Measurements from ENCODE around the gene CLPTM1. TPM values are rescaled to one million over a fixed set of nuclear protein-coding genes. Genes with fewer than 3 reads are reported as not detected.
"Not testable (repeated sequence)": the region's sequence is repeated elsewhere in the genome, so short reads cannot be mapped to it uniquely, and the experiment has no call there.

The CLPTM1 gene
- total RNA-seq, 1 donor from 2014 or later = 73.3 TPM

DNA sequence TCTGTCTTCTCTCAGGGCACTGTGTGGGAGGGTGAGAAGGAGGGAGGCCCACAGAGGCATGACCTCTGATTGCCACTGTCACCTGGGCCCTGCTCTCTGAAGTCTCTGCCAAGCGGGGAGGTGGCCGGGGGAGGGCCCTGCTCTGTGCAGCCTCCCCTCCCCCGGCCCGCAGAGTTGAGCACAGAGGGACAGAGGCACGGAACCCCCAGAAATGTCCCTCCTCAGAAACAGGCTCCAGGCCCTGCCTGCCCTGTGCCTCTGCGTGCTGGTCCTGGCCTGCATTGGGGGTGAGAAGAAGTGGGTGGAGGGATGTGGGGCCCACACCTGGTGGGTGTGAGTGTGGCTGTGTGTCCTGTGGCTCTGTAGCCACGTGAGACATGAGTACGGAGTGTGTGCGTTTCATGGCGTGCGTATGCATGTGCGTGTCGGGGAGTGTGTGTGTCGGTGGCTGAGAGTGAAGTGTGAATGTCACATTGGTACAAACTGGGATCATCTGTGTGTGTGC is 13.1 kb upstream of the CLPTM1 start, which contains the start of gene APOC4:
TSS of gene APOC4 (plus strand) at position 171 of the 505 bp plus-strand sequence. CDS start at position 212, 41 bp downstream.
- intact Hi-C loops (cut with micrococcal nuclease) = no loop called here

DNA sequence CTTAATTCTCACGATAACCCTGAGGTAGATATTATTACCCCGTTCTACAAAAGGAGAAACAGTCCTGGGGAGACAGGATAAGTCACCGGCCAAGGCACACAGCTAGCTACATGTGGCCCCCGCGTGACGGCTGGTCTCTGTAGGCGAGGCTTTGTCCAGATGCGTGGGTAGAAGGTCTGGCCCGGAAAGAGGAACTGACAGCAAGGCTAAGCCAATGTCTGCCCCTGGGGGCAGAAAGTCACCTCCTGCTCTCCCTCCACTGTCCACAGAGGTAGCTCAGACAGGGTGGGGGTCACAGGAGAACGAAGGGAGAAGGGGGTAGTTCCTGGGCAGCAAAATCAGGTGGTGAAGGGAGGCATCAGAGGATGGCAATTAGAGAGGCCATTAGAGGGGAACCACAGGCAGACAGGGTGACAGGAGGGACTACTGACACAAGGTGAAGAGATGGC is 11.4 kb upstream of the CLPTM1 start:
- intact Hi-C loops (cut with micrococcal nuclease) = no loop called here

DNA sequence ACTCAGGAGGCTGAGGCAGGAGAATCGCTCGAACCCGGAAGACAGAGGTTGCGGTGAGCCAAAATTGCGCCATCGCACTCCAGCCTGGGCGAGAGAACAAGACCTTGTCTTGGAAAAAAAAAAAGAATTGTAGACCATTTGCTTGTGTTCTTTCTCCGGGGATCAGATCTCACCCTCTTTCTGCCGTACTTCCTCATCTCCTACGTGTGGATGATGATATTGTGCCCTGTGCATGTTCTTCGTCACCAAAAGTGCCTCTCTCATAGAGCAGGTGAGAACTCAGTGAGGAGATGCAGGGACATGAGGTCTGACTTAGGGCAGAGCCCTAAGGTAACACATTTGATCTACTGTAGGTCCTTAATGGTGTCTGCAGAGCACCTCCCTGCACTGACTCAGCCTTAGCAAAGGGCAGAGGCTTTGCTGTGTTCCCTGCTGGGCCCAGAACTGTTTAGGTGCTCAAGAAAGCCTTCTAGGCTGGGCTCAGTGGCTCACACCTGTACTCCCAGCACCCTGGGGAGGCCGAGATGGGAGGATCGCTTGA is 8.1 kb upstream of the CLPTM1 start:
- intact Hi-C loops (cut with micrococcal nuclease) = no loop called here

DNA sequence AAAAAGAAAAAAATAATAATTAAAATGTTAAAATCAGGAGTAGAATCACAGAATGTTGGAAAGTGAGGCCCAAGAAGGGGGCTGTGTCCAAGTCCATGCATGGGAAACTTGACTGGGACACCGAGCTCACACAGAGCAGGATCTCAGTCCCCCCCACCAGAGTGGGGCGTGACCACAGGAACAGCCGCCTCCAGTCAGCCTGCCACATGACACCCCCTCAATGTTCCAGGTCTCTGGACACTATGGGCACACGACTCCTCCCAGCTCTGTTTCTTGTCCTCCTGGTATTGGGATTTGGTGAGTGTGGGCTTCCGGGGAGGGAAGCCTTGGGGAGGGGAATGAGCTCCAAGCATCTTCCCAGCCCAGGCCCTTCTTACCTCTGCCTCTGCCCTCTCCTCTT is 6.9 kb upstream of the CLPTM1 start:
- intact Hi-C loops (cut with micrococcal nuclease) = no loop called here

DNA sequence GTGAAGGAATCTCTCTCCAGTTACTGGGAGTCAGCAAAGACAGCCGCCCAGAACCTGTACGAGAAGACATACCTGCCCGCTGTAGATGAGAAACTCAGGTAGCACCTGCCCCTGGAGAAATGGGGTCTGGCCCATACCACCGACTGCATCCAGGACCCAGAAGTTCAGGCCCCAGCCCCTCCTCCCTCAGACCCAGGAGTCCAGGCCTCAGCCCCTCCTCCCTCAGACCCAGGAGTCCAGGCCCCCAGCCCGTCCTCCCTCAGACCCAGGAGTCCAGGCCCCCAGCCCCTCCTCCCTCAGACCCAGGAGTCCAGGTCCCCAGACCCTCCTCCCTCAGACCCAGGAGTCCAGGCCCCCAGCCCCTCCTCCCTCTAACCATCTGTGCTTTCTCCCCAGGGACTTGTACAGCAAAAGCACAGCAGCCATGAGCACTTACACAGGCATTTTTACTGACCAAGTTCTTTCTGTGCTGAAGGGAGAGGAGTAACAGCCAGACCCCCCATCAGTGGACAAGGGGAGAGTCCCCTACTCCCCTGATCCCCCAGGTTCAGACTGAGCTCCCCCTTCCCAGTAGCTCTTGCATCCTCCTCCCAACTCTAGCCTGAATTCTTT is 6.3 kb upstream of the CLPTM1 start:
- intact Hi-C loops (cut with micrococcal nuclease) = no loop called here

DNA sequence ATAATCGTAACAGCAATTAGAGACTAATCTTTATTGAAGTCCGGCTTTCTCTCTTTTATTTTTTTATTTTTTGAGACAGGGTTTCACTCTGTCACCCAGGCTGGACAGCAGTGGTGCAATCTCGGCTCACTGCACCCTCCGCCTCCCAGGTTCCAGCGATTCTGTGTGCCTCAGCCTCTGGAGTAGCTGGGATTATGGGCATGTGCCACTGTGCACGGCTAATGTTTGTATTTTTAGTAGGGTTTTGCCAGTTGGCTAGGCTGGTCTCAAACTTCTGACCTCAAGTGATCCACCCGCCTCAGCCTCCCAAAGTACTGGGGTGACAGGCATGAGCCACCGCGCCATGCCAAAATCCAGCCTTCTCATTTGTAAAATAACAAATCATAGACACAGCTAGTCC is 5.6 kb upstream of the CLPTM1 start:
- intact Hi-C loops (cut with micrococcal nuclease) = no loop called here

DNA sequence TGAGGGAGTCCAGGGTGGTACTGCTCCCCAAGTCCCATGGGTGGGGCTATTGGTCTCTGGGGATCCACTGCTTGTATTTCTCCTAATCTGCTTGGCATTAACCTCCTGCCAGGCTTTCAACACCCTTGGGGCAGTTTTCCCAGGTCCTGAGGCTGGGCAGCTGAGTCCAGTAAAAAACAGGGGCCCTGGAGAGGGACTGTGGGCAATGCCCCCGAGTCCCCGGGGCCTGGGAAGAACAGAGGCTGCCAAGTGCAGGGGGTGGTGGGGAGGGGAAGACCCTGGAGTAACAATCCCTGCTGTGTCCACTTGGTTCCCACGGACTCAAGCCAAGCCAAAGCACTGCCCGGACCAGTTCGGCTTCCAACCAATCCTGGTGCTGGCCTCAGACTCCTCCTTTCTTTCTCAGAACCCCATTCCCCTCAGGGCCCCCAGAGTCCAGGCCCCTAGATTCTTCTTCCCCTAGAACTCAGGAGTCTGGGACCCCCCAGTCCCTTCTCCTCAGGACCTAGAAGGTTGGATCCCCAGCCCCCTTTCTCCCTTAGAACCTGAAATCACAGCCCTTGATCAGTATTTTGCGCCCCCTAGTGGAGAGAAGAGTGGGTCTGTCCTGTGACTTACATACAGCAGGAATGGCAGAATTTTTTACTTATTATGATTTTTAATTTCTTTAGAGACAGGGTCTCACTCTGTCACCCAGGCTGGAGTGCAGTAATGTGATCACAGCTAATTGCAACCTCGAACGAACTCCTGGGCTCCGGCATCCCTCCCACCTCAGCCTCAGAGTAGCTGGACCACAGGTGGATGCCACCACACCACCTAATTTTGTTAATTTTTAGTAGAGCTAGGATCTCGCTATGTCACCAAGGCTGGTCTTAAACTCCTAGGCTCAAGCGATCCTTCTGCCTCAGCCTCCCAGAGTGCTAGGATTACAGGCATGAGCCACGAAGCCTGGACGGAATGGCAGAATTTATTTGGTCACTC is 3.7 kb upstream of the CLPTM1 start:
- intact Hi-C loops (cut with micrococcal nuclease) = loop anchor here (1.0 kb wide), 1 partner anchor 48 kb away; no protein-coding TSS in a partner anchor

DNA sequence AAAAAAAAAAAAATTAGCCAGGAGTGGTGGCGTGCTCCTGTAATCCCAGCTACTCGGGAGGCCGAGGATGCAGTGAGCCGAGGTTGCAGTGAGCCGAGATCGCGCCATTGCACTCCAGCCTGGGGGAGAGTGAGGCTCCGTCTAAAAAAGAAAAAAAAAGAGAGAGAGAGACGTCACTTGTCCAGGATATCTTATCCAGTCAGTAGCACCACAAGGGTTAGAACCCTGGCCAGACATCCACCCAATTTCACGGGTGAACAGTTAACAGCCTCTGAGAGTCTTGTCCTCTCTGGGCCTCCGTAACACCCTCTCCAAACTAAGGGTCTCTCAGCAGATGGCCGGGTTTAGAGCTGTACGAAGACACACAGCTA is 917 bp upstream of the CLPTM1 start:
- intact Hi-C loops (cut with micrococcal nuclease) = loop anchor here (2.0 kb wide), 1 partner anchor 85 kb away; the partner anchor contains the start of gene CLASRP

DNA sequence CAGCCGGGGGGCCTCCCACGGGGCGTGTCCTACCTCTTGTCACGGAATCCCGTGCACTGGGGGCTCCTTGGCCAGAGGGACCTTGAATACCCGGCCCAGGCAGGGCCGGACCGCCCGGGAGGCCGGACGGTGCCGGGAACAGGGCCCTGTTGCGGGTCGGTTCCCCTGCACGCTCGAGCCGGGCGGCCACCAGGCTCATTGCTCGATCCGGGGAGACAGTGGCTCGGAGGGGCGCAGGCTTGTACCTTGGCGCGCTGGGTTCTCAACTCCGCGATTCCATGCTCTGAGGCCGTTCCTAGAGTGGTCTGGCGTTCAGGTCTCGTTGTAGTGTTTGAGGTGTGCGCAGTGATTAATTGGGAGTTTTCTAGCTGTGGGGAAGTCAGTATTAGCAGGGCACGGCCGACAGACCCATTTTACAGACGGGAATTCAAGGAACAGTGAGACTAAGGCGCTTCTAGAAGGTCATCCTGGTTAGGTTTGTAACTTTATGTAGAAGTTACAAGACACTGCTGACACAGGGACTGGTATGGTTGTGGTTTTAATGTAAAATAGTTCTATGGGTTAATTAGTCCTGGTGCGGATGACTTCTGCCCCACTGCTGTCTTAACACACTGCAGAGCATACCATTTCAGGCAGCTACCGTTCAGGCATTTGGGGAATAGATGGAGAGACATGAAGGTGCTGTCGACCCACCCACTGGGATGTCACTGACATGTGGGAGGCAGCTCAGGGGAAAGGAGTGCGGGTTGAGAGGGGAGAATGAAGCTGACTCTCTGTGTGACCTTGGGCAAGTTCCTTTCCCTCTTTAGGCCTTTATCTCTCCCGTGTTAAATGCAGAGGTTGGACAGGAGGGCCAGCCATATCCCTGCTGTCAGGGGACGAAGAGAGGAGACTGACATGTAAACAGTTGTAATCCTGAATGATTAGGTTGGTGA is 592 bp downstream of the CLPTM1 start:
- intact Hi-C loops (cut with micrococcal nuclease) = loop anchor here (1.0 to 2.0 kb wide), 3 partner anchors 47 to 83 kb away; partner anchors contain the start of gene CLASRP

DNA sequence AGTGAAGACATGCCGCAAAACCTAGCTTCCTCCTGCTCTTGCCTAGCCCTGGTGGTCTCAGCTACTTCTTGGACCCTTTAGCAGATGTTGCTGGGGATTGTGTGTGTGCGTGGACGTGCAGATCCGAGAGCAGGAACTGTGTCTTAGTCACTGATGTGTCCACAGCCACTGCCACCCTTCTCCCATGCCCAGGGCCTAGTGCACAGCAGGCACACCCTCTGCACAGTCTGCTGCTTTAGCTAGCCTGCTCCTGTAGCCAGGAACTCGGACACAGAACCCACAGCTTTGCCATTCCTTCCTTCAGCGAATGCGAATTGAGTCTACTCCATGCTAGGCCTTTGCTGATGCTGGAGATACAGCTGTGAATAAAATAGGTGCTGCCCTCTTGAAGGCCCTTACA is 2.3 kb downstream of the CLPTM1 start:
- intact Hi-C loops (cut with micrococcal nuclease) = no loop called here

DNA sequence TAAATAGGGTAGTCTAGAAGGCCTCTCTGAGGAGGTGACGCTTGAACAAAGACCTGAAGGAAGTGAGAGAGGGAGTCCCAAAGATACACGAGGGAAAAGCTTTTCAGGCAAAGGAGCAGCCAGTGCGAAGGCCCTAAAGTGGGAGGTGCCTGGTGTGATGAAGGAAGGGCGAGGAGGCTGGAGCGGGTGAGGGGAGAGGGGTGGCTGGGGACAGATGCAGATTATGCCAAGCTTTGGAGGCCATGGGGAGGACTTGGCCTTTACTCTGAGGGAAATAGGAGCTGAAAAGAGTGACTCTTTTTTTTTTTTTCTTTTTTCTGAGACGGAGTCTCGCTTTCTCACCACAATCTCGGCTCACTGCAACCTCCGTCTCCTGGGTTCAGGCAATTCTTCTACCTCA is 2.9 kb downstream of the CLPTM1 start:
- intact Hi-C loops (cut with micrococcal nuclease) = no loop called here

DNA sequence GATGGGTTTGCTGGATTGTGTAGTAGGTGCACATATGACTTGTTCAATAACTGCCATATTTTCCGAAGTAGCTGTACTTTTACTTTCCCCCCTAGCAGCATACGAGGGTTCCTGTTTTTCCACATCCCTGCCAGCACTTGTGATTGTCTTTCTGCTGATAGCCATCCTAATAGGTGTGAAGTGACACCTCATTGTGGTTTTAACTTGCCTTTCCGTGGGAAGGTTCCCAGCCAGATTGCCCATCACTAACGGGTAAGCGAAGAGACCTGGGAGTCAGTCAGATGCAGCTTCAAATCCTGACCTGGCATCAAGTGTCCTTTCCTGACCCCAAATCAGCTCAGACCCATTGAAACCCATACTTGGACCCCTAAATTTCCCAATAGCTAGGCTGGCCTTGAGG is 4.5 kb downstream of the CLPTM1 start:
- intact Hi-C loops (cut with micrococcal nuclease) = no loop called here

DNA sequence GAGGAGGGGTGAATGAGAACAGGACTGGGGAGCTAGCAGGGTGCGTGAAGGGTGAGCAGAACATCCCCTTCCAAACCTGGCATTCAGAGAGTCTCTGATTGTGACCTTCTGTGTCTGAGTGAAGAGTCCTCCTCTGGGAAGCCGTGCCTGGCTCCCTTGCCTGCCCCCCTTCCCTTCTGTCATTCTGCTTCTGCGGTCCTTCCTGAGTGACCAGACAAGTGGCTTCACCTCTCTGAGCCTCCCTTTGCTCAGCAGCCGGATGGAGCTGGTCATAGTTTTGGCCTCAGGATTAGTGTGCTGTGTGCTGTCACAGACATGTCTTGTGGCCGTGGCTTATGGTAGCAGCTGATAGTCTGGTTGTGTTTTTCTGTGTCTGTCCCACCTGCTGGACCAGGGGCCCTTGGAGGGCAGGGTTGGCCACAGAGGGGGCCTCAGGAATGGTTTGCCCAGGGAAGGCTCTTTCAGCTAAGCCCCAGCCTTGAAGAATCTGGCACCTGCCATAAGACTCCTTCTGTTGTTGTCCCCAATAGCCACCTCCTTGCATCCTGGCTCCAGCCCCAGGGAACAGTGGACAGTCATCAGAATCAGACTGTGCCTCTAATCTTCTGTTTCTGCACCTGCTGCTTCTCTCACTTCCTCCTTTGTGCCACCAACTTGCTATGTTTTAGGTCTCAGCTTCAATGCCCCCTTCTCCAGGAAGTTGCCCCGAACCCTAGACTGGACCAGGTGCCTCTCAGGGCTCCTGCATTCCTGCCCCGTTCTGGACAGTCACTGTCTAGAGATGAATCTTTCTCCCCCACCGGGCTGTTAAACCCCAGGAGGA is 5.9 kb downstream of the CLPTM1 start:
- intact Hi-C loops (cut with micrococcal nuclease) = no loop called here

DNA sequence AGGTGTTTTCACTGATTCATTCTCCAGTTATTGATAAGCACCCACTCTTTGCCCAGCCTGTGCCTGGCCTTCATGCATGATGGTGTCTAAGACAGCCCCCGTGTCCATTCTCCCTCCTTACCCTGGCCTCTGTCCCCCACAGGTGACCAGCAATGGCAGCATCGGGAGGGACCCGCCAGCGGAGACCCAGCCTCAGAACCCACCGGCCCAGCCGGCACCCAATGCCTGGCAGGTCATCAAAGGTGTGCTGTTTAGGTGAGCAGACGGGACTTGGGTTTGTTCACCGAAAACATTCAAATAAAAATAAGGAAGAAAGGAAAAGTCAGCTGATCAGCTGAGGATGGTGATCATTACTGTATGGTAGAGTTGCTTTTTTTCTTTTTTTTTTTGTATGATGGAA is 6.6 kb downstream of the CLPTM1 start:
- intact Hi-C loops (cut with micrococcal nuclease) = no loop called here

DNA sequence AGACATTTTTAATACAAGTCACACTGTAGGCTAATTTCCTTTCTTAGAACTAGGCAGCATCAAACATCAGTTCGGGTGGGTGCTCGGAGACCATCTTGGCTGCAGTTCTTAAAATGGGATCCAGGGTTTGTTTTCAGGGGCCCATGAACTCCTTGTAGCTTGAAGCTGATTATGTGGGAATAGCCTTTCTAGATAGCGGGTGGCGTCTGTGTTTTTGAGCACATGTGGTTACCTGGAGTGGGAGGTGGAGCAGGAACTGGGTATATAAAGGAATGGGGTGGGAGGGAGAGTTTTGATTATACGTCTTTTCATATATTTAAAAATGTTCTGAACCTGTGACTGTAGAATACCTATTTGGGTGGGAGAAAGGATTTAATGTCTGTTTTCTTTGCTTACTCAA is 12.9 kb downstream of the CLPTM1 start:
- intact Hi-C loops (cut with micrococcal nuclease) = no loop called here

DNA sequence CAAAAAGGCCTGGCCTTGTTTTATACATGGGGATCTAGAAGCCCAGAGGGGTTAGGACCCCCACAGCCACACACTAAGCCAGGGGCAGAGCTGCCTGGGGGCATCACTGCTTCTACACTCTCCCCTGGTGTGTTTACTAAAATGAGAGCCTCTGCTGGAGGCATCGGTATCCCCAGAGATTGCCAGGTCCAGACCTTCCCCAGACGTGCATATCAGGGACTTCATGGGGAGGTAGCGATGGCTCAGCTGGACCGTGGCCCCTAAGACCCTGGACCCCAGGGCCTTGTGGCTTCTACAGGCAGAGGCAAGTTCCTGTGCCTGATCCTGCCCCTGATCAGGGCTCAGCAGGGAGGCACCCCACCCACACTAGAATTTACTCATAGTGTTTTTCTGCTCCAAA is 13.5 kb downstream of the CLPTM1 start:
- intact Hi-C loops (cut with micrococcal nuclease) = no loop called here

DNA sequence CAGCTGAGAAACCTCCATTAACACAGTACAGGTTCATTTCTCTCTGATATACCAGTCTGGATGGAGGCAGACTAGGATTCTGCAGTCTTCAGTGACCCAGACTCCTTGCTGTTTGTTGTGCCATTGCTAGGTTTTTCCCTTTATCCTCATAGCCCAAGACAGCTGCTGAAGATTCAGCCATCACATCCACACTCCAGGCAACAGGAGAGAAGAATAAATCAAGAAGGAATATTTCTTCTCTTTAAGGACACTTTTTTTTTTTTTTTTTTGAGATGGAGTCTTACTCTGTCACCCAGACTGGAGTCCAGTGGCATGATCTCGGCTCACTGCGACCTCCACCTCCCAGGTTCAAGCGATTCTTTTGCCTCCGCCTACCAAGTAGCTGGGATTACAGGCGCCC is 14.3 kb downstream of the CLPTM1 start:
- intact Hi-C loops (cut with micrococcal nuclease) = no loop called here

DNA sequence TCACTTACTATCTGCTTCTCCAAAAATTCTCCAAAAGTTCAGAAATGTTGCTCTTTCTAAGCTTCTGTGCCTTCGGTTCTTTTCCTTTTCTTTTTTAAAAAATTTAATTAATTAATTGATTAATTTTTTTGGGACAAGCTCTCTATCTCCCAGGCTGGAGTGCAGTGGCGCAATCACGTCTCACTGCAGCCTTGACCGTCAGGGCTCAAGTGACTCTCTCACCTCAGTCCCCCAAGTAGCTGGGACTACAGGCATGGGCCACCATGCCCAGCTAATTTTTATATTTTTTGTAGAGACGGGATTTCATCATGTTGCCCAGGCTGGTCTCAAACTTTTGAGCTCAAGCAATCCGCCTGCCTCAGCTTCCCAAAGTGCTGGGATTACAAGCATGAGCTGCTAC is 16.3 kb downstream of the CLPTM1 start:
- intact Hi-C loops (cut with micrococcal nuclease) = not testable (repeated sequence)

DNA sequence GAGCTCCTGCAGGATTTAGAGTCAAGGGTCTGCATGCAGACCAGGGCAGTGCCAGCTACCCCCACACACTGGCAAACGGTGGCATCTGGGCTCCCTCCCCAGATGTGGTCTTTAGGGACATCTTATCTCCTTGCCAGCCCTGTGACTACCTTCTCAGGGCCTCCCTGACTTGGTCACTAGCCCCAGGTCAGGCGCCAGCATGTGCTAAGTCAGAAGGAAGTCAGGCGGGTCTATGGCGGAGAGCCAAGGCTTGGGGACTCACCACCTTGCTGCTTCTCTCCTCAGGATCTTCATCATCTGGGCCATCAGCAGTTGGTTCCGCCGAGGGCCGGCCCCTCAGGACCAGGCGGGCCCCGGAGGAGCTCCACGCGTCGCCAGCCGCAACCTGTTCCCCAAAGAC is 17.6 kb downstream of the CLPTM1 start:
- intact Hi-C loops (cut with micrococcal nuclease) = no loop called here

Data from T-helper 2 cell treated with Interferon-gamma antibody and Interleukin-4, amounts not matched to agents 100 ng/mL and 5 ng/mL, for 36 hours (primary cell).